ENCODE results near the gene ICE2.

The ICE2 gene

DNA sequence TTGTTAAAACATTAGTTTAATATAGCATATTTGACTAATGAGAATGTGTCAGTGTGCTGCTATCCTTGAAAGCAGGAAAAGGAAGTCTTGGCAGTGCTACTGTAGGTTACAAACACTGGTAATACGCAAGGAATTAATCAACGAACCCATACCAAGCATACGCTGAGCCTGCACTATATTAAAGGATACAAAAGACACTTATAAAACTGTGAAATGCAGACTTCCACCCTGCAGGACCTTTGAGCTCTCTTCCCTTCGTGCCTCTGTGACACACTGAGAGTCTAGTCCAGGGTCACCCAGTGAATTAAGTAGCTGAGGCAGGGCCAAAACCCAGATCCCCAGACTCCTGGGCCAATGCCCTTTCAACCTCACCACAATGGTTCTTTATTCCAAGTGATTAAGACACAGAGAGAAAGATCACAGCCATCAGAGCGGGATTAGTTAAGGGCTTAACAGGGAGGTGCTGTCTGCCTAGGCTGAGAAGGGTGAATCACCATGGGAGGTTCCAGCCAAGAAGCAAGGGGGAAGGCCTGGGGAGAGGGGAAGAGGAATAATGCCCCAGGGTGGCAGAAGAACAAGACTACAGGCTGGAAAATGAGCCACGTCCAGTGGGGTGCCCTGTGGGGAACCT is 88.0 kb downstream of the ICE2 start:
- H3K9ac ChIP-seq (ENCODE audit: low read length), result no peak overlapping the region
- TF ChIP-seq EZH2phosphoT487 (IDR thresholded peaks at IDR 0.05; ENCODE audit: low read depth), result no peak
- TF ChIP-seq, protein P1, sequence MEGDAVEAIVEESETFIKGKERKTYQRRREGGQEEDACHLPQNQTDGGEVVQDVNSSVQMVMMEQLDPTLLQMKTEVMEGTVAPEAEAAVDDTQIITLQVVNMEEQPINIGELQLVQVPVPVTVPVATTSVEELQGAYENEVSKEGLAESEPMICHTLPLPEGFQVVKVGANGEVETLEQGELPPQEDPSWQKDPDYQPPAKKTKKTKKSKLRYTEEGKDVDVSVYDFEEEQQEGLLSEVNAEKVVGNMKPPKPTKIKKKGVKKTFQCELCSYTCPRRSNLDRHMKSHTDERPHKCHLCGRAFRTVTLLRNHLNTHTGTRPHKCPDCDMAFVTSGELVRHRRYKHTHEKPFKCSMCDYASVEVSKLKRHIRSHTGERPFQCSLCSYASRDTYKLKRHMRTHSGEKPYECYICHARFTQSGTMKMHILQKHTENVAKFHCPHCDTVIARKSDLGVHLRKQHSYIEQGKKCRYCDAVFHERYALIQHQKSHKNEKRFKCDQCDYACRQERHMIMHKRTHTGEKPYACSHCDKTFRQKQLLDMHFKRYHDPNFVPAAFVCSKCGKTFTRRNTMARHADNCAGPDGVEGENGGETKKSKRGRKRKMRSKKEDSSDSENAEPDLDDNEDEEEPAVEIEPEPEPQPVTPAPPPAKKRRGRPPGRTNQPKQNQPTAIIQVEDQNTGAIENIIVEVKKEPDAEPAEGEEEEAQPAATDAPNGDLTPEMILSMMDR (IDR thresholded peaks at IDR 0.05; ENCODE audit: low read depth, low read length), result no peak
- H3K9me3 ChIP-seq (ENCODE audit: insufficient read depth, low read length), result no peaks in the 10 kb centered on the region
- H3K4me3 ChIP-seq (ENCODE audit: low read length), result no peak overlapping the region
- no peak overlapping the region for H2AFZ ChIP-seq (ENCODE audit: low read depth, low read length)
- no peak overlapping the region for H3K27ac ChIP-seq (ENCODE audit: low read length)
- peaks cover 53% of the 10 kb centered on the region for H3K36me3 ChIP-seq (replicated peaks; ENCODE audit: low read depth, low read length)
- no peaks in the 10 kb centered on the region for H3K27me3 ChIP-seq (ENCODE audit: low read depth, low read length)
- 0 out of 2 replicates have a peak, but pooled peaks cover 4% of the 10 kb centered on the region for H3K4me1 ChIP-seq (ENCODE audit: low read length)
- H3K4me2 ChIP-seq (ENCODE audit: low read length), result no peak overlapping the region
- H3K79me2 ChIP-seq (ENCODE audit: low read length), result peaks cover 74% of the 10 kb centered on the region
- peaks cover 62% of the 10 kb centered on the region for H4K20me1 ChIP-seq (ENCODE audit: insufficient read depth, low read length)

DNA sequence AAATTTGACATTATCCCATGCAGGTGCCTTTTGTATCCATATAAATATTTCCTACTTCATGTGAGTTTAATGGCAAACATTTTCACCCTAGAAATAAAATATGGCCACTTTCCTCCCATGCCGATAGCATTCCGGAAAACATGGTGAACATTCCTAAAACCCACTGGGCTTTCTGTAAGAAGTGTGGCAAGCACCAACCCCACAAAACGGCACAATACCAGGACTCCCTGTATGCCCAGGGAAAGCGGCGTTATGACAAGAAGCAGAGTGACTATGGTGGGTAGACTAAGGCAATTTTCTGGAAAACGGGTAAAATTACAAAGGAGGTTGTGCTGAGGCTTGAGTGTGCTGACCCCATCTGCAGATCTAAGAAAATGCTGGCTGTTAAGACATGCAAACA is 88.7 kb downstream of the ICE2 start:
- Histone ChIP-seq H3K4me2 (ENCODE audit: low read length) (no peak overlapping the region), H3K9me3 (ENCODE audit: insufficient read depth, low read length) (no peaks in the 10 kb centered on the region), H3K27me3 (ENCODE audit: low read depth, low read length) (no peaks in the 10 kb centered on the region), H3K36me3 (replicated peaks; ENCODE audit: low read depth, low read length) (peaks cover 51% of the 10 kb centered on the region), H2AFZ (ENCODE audit: low read depth, low read length) (no peak overlapping the region), H3K4me1 (ENCODE audit: low read length) (0 out of 2 replicates have a peak, but pooled peaks cover 4% of the 10 kb centered on the region), H3K4me3 (ENCODE audit: low read length) (no peak overlapping the region), H3K9ac (ENCODE audit: low read length) (no peak overlapping the region), H3K27ac (ENCODE audit: low read length) (no peak overlapping the region), H3K79me2 (ENCODE audit: low read length) (peaks cover 68% of the 10 kb centered on the region), H4K20me1 (ENCODE audit: insufficient read depth, low read length) (peaks cover 61% of the 10 kb centered on the region)
- TF ChIP-seq, protein P1 (IDR thresholded peaks at IDR 0.05; ENCODE audit: low read depth, low read length), result no peak
- TF ChIP-seq EZH2phosphoT487 (IDR thresholded peaks at IDR 0.05; ENCODE audit: low read depth), result no peak

DNA sequence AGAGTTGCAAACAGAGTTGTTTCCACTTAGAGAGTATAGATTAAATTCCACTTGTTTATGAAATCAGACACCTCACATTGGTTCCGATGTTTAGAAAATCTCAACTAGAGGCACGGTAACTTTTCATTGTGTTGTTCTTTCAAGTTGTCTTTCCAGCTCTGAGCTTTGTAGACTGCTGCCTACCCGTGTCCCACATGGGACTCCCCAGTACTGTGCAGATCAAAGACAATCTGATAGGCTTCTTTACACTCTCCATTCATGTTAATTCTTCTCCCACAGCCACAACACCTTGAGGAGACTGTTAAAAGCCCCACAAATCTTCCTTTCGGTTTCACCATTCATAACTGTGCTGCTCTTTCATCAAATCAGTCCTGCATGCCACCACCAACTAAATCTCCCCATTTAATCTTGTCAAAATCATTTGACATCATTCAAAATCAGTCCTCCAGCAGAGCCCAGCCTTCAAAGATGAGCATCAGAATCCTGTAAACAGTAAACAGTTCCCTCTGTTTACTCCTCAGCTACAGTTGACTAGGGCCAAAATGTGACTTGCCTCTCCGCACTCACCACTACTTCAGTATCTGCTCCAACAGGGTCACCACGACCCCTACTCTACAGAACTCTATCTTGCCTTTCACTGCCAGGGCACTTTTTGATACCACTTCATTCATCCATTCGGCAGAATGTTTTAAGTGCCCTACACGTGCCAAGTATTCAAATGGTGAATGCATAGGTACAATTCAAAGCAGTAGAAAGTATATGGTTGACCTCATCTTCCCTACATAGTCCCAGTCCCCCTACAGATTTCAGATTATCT is 89.5 kb downstream of the ICE2 start:
- Histone ChIP-seq H3K27me3 (ENCODE audit: low read depth, low read length) (no peaks in the 10 kb centered on the region), H3K36me3 (replicated peaks; ENCODE audit: low read depth, low read length) (peaks cover 48% of the 10 kb centered on the region), H3K9me3 (ENCODE audit: insufficient read depth, low read length) (no peaks in the 10 kb centered on the region), H3K4me1 (ENCODE audit: low read length) (0 out of 2 replicates have a peak, but pooled peaks cover 4% of the 10 kb centered on the region), H2AFZ (ENCODE audit: low read depth, low read length) (no peak overlapping the region), H3K79me2 (ENCODE audit: low read length) (peaks cover 64% of the 10 kb centered on the region), H3K4me2 (ENCODE audit: low read length) (no peak overlapping the region), H3K9ac (ENCODE audit: low read length) (no peak overlapping the region), H4K20me1 (ENCODE audit: insufficient read depth, low read length) (peaks cover 61% of the 10 kb centered on the region), H3K27ac (ENCODE audit: low read length) (no peak overlapping the region), H3K4me3 (ENCODE audit: low read length) (no peak overlapping the region)
- TF ChIP-seq EZH2phosphoT487 (IDR thresholded peaks at IDR 0.05; ENCODE audit: low read depth), result no peak
- TF ChIP-seq, protein P1 (IDR thresholded peaks at IDR 0.05; ENCODE audit: low read depth, low read length), result no peak

DNA sequence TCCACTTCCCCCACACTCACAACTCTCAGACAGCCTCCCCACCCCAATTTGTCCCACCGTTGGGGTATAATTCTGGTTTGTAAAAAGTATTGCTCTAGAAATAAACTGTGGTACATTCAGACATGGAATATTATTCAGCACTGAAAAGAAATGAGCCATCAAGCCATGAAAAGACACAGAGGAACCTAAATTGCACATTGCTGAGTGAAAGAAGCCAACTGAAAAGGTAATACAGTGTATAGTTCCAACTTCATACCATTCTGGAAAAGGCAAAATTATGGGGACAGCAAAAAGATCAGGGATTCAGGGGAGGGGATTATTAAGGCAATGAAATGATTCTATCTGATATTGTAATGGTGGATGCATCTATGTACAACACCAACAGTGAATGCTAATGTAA is 91.6 kb downstream of the ICE2 start:
- H3K4me1 ChIP-seq (ENCODE audit: low read length), result 0 out of 2 replicates have a peak, but pooled peaks cover 4% of the 10 kb centered on the region
- TF ChIP-seq, protein P1 (IDR thresholded peaks at IDR 0.05; ENCODE audit: low read depth, low read length), result no peak
- TF ChIP-seq EZH2phosphoT487 (IDR thresholded peaks at IDR 0.05; ENCODE audit: low read depth), result no peak
- no peak overlapping the region for H2AFZ ChIP-seq (ENCODE audit: low read depth, low read length)
- H3K4me2 ChIP-seq (ENCODE audit: low read length), result no peak overlapping the region
- H3K27ac ChIP-seq (ENCODE audit: low read length), result no peak overlapping the region
- peaks cover 53% of the 10 kb centered on the region for H3K79me2 ChIP-seq (ENCODE audit: low read length)
- H3K9ac ChIP-seq (ENCODE audit: low read length), result no peak overlapping the region
- no peak overlapping the region for H3K4me3 ChIP-seq (ENCODE audit: low read length)
- H3K9me3 ChIP-seq (ENCODE audit: insufficient read depth, low read length), result no peaks in the 10 kb centered on the region
- H3K36me3 ChIP-seq (replicated peaks; ENCODE audit: low read depth, low read length), result peaks cover 45% of the 10 kb centered on the region
- H3K27me3 ChIP-seq (ENCODE audit: low read depth, low read length), result no peaks in the 10 kb centered on the region
- H4K20me1 ChIP-seq (ENCODE audit: insufficient read depth, low read length), result peaks cover 45% of the 10 kb centered on the region
